Measurements from ENCODE around the gene HDAC11. TPM values are rescaled to one million over a fixed set of nuclear protein-coding genes. Genes with fewer than 3 reads are reported as not detected.

The HDAC11 gene
- total RNA-seq, 1 experiment from 2014 or later, result 13.4 TPM

DNA sequence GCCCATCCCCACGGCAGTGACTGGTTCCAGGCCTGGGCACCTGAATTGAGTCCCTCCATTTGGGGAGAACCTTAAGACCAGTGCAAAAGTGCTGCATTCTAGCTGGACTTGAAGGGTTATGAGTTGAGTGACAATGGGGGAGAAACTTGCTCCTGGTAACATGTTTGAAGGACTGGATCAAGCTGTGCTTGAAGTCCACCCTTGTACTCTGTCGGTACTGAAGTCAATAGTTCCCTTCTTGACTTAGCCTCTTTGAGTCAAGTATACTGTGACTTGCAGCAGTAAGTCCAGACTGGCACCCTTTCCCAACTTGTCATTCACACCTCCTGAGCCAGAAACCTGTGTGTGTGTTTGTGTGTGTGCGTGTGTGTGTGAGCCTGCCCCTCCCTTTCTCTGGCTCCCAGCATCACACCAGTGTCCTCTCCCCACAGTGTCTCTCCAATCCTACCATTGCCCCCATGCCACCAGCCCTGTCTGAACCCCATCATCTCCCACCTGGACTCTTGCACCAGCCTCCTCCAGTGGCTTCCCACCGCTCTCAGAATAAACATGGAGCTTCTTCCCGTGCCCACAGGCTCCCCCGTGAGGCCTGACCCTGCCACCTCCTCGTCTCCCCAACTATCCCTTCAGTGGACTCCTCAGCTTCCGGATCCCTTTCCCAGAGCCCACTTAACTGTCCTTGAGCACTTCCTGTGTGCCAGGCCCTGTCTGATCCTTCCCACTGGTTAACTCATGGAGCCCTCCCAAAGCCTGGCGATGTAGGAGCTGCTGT, 58.6 kb downstream of the HDAC11 start:
- 0 out of 2 replicates have a peak, but pooled peaks cover 2% of the 10 kb centered on the region for H3K9me3 ChIP-seq
- DNase-seq, result peak; percentile 43
- no peak overlapping the region for H3K4me3 ChIP-seq
- H3K27me3 ChIP-seq, result no peaks in the 10 kb centered on the region
- no peaks in the 10 kb centered on the region for H3K36me3 ChIP-seq

DNA sequence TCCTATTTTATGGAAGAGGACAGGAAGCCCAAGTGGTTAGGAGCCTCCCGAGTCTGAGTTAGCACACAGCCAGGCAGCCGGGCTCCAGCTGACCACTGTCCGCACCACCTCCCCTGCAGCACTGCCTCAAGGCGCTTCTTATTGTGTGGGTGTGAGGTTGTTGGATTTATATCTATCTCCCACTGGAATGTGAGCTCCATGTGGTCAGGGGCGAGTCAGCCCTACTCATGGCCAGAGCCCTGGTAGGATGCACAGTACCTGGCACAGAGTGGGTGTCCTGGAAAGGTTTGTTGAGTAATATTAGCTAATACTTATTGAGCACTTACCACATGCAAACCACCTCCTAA, 59.2 kb downstream of the HDAC11 start:
- DNase-seq, result peak; percentile 82
- Histone ChIP-seq H3K9me3 (0 out of 2 replicates have a peak, but pooled peaks cover 2% of the 10 kb centered on the region), H3K36me3 (no peaks in the 10 kb centered on the region), H3K27me3 (no peaks in the 10 kb centered on the region), H3K4me3 (no peak overlapping the region)

DNA sequence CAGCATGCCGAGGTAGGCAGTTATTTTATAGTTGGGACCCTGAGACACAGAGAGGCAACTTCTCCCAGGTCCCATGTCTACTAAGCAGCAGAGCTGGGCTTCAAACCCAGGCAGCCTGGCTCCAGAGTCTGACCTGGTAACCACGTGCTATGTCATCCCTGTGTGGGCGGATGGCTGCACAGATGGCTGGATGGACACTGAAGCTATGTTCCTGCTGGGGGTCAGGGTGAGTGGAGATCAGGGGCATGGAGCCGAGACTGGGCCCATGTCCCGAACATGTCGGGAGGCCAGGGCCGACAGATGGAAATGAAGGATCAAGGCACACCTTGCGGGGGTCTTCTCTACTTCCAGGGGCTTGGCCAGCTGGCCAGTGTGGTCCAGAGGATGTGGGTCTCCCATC, 59.6 kb downstream of the HDAC11 start:
- H3K4me3 ChIP-seq, result no peak overlapping the region
- no peaks in the 10 kb centered on the region for H3K36me3 ChIP-seq
- 0 out of 2 replicates have a peak, but pooled peaks cover 2% of the 10 kb centered on the region for H3K9me3 ChIP-seq
- no peaks in the 10 kb centered on the region for H3K27me3 ChIP-seq
- peak; percentile 66 for DNase-seq

DNA sequence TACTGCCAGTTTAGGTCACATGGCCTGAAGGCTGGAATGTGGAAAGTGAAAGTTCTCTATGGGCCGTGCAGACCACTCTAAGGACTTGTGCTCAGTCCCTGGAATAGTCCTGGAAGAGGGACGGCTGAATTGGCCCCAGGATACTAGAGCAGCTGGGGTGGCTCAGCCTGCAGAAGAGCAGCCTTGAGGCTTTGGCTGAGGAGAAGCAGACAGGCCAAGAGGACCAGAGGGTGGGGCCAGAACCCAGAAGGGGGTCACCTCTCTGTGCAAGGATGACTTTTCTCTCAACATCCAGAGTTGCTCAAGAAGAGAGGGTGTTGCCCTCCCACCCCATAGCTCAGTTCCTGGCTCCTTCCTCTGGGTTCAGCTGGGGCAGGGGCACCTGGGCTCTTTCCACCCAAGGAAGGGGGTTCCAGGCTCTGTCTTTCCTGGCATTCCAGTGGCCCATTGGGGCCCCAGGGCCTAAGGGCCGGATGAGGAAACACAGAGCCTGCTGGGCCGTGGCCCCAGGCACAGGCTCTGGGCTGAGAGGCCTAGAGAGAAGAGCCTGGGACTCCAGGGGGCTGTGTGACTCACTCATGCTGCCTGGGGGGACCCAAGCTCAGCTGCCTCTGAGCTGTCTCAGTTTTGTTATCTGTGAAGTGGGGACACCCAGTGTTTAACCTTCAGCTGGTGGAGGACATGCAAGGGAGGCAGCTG, 60.3 kb downstream of the HDAC11 start:
- H3K27me3 ChIP-seq, result no peaks in the 10 kb centered on the region
- H3K4me3 ChIP-seq, result no peak overlapping the region
- H3K9me3 ChIP-seq, result 0 out of 2 replicates have a peak, but pooled peaks cover 2% of the 10 kb centered on the region
- DNase-seq, result no peak
- no peaks in the 10 kb centered on the region for H3K36me3 ChIP-seq

DNA sequence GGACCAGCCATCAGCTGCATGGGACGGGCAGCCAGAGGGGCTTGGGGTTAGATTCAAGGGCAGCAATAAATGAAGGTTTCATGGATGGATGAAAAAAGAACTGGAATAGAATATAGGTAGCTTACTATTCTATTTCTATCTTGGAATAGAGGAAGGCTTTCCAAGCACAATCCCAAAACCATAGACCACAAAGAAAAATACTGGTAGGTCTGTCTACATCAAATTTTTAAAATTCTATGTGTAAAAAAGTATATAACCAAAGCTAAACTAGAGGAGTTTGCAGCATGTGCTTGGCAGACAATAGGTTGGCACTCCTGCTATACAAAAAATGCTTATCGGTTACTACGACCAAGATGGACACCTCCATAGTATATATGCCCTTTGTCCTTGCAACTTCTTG, 61.6 kb downstream of the HDAC11 start:
- Histone ChIP-seq H3K27me3 (no peaks in the 10 kb centered on the region), H3K4me3 (no peak overlapping the region), H3K9me3 (0 out of 2 replicates have a peak, but pooled peaks cover 2% of the 10 kb centered on the region), H3K36me3 (no peaks in the 10 kb centered on the region)
- no peak for DNase-seq

DNA sequence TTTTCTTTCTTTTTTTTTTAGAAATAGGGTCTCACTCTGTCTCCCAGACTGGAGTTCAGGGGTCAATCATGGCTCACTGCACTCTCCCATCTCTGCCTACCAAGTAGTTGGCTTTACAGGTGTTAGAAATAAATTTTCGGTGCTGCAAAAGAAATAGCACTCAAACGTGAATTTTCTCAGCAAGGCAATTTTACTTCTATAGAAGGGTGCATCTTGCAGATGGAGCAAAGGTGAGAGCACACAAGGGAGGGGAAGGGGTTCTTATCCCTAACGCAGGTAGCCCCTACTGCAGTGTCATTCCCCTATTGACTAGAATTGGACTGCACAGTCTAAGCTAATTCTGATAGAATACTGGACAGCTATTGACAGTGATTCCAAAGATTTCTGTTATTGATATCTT, 62.0 kb downstream of the HDAC11 start:
- no peak overlapping the region for H3K4me3 ChIP-seq
- no peak for DNase-seq
- no peaks in the 10 kb centered on the region for H3K27me3 ChIP-seq
- no peaks in the 10 kb centered on the region for H3K36me3 ChIP-seq
- H3K9me3 ChIP-seq, result 0 out of 2 replicates have a peak, but pooled peaks cover 2% of the 10 kb centered on the region

DNA sequence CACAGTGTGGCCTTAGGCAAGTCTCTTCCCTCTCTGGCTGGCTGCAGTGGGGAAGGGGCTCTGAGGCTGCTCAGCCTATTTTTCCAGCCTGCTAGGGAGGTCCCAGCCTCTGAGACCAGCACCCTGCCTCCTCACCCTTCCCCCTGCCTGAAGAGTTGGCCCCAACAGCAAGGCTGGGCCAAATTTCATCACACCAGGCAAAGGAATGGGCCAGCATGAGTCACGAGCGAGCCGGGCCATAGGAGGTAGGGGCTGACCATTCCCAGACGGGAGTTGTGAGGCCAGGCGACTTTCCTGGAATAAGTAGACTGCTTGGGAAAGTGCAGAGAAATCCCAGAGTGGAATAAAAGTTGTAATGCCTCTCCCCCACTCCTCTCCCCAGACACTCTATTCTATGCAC, 63.1 kb downstream of the HDAC11 start:
- Histone ChIP-seq H3K4me3 (no peak overlapping the region), H3K9me3 (0 out of 2 replicates have a peak, but pooled peaks cover 2% of the 10 kb centered on the region), H3K36me3 (no peaks in the 10 kb centered on the region), H3K27me3 (no peaks in the 10 kb centered on the region)
- DNase-seq, result peak; percentile 93

DNA sequence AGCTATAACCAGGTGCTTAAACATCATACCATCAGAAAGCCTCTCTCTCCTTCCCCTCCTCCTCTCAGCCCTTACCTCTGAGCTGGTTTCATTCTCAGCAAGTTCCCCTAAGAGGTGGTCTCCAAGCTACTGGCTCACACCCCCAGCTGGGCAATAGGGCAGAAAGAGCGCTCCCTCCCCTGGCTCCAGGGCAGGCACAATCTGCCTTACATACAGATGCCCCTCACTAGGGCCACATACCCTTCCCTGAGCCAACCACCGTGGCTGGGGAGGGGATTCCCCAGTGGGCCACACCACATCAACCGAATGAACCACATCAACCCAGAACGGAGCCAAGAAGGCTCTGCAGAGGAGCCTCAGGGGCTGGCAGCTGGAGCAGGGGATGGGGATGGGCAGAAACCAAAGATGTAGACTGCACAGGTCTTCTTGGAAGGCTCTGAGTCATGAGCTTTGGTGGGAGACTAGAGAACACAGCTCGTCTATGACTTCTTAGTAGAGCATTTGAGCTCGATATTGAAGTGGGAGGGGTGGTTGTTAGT, 64.3 kb downstream of the HDAC11 start:
- DNase-seq, result peak; percentile 92
- no peak overlapping the region for H3K4me3 ChIP-seq
- H3K36me3 ChIP-seq, result no peaks in the 10 kb centered on the region
- 0 out of 2 replicates have a peak, but pooled peaks cover 2% of the 10 kb centered on the region for H3K9me3 ChIP-seq
- H3K27me3 ChIP-seq, result no peaks in the 10 kb centered on the region

DNA sequence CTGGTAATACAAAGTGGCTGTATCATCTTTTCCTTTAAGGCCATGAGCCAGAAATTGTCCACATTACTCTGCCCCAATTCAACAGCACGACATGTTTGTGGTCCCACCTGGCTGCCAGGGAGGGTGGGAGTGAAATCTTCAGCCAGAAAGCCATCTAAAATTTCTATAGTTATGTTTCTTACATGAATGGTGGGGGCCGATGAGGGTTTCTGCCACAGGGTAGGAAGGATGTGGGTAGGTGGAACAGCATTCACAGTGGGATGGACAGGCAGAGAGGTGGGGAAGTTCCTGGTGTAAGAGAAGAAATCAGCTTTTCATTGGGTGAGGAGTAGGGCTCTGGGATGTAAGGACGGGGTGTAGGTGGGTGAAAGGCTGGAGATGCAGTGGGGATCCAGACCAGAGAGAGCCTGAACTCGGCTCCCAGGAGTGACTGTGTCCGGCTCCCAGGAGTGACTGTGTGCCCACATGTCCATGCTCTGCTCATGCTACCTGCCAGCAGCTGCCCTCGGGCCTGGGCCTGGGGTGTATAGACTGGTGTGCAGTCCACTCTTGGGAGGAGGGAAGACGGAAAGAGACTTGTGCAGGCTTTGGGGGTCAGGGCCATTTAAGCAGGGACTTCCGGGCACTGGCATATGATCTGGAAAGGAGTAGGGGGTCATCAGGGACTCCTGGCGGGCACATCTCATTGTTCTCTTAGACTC, 65.0 kb downstream of the HDAC11 start:
- DNase-seq, result no peak
- H3K27me3 ChIP-seq, result no peaks in the 10 kb centered on the region
- no peaks in the 10 kb centered on the region for H3K36me3 ChIP-seq
- 0 out of 2 replicates have a peak, but pooled peaks cover 2% of the 10 kb centered on the region for H3K9me3 ChIP-seq
- no peak overlapping the region for H3K4me3 ChIP-seq

DNA sequence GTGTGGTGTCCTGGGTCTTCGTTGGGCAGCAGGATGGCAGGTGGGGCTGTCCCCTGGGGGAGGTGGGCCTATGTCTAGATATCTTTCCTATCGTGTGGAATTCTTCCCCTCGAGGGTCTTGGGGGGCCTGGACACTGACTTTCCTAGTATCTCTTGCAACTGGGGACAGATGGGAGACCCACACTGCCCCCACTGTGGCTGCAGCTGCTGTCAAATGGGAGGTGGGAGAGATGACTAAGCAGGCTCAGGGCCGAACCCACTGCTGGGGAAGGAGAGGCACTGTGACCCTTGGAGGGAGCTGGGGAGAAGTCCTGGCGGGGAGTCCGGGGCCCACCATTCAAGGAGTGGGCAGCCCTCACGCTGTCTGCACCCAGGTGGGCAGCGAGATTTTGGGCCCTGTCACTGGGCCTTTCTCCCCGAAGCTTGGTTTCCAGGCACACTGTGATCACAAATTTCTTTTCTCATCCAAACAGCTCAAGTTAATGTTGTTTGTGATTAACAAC, 65.9 kb downstream of the HDAC11 start:
- Histone ChIP-seq H3K9me3 (0 out of 2 replicates have a peak, but pooled peaks cover 2% of the 10 kb centered on the region), H3K4me3 (no peak overlapping the region), H3K27me3 (no peaks in the 10 kb centered on the region), H3K36me3 (no peaks in the 10 kb centered on the region)
- DNase-seq, result no peak

DNA sequence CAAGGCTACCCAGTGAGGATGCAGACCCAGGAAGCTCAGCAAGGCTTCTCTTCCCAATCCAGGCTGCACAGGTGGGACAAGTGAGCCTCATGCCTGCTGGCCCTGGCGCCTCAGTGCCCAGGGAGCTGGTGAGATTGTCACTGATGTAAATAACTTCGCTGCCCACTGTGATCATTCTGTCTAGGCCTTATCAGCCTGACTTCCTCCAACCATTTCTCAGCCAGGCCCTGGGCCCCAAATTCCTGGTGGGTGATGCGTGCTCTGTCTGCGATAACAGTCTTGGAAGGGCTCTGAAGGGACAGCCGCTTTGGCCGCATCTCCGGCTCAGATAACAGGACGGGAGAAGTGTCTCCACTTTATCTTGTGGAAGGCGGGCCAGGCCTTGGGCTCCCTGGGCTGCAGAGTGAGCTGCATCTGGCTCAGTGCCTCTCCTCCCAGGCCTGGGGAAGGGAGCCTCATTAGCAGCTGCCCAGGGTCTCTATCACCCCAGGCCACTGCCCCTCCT, 66.6 kb downstream of the HDAC11 start:
- H3K4me3 ChIP-seq, result no peak overlapping the region
- no peaks in the 10 kb centered on the region for H3K36me3 ChIP-seq
- DNase-seq, result peak; percentile 60
- no peaks in the 10 kb centered on the region for H3K27me3 ChIP-seq
- 0 out of 2 replicates have a peak, but pooled peaks cover under 1% of the 10 kb centered on the region for H3K9me3 ChIP-seq

DNA sequence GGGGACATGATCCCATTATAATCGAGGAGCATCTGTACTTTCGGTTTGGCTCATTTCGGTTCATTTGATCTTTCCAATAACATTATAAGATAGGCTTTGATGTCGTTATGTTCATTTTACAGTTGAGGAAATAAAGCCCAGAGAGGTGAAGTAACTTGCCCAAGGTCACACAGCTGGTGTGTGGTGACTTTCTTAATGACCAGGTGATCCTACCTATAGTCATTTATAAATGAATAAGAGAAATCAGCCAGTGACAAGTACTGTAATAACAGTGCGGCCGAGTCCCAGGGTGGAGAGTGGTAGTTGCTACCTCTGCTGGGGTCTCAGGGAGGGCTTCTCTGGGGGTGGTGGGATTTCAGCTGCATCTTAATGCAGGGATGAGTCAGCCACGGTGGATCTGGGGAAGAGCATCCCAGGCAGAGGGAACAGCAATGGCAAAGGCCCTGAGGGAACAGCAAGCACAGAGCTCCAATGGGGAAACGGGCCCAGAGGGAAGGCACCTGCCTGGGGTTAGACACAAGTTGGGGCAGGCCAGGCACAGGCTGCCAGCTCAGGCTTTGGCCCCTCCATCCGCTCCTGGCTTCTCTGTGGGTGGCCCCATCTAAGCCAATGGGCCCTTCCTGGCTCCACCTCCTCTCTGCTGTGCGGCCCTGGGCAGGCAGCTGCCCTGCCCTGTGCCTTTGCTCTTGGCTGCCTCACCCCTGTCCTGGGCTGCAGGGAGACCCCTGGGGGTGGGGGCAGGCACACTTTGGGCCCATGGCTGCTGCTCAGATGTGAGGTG, 67.7 kb downstream of the HDAC11 start:
- no peaks in the 10 kb centered on the region for H3K27me3 ChIP-seq
- no peak overlapping the region for H3K4me3 ChIP-seq
- no peaks in the 10 kb centered on the region for H3K36me3 ChIP-seq
- no peaks in the 10 kb centered on the region for H3K9me3 ChIP-seq
- peak; percentile 46 for DNase-seq

DNA sequence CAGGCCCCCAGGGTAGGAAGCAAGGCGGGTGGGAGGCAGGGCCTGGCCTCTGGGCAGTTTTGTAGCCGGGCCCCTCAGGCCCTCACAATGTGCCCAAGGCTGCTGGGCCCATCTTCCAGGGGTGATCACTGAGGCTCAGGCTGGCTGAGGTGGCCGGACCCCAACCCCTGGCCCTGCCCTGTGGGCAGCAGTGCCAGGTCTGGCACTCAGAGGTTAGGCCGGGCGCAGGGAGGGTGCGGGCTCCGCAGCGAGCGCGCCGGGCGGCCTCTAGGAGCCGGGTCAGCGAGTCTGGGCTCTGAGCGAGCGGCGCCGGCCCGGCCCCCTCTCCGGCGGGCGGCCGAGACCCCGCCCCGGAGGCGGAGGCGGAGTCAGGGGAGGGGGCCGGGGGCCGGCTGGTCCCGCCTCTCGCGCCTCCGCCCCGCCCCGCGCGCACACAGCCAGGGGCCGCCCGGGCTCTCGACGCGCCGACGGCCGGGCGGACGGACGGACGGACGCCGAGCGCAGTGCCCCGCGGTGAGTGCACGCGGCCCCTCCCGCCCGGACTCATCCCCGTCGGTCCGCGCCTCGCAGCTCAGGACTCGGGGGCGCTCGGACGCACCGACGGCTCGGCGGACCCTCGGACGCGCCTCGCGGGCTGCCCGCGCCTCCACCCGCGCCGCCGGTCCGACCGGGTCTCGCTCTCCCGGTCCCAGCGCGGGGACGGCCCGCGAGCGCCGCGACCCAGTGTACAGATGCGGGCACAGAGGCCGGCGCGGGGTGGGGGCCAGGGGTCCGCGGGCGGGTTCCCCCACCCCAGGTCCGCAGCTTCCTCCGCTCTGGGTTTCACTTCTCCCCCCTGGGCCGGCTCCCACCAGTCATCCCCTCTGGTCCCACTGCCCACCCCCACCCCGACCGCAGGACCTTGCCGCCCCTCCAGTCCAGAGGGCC, 68.9 kb downstream of the HDAC11 start, which contains the start of gene FBLN2:
Gene FBLN2, plus strand, starts transcription at position 430 of the 927 bp plus-strand sequence. CDS start 21,231 bp downstream, outside the sequence.
- H3K4me3 ChIP-seq, result peak within 1 kb of the TSS; percentile 24
- H3K36me3 ChIP-seq, result no peaks in the 10 kb centered on the region
- peak; percentile 54 for DNase-seq
- no peaks in the 10 kb centered on the region for H3K27me3 ChIP-seq
- H3K9me3 ChIP-seq, result no peaks in the 10 kb centered on the region

DNA sequence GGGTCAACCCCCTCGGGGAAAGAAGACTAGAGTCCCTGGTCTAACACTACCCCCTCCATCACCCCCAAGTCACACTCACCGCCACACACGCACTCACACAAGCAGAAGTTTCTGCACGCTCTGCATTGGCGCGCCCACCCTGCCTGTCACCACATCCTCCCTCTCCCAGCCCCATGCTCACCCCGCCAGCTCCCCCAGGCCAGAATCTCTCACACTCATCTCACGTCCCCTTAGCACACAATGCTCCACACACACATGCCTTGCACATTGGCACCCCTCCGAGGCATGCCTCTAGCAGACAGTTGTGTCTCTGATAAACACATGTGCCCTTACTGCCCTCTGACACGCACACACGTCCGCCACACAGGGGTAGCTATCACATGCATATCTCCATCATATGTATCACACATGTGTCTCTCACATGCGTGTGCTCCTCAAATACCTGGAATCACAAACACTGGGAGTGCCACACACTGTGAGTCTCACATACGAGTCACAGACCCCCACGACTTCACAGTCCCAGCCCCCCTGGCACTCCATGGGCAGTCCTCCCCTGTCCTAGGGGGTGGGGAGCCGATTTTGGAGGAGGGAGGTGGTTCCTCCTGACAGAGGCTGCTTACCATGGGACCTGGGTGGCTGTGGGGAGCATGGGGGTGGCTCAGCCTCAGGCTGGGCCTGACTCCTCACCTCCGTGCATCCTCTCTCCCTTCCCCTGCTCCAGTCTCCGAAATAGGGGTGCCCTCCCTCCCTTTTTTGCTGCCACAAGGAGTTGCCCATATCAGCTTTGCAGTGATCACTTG, 69.7 kb downstream of the HDAC11 start:
- H3K36me3 ChIP-seq, result no peaks in the 10 kb centered on the region
- DNase-seq, result no peak
- no peaks in the 10 kb centered on the region for H3K9me3 ChIP-seq
- no peak overlapping the region for H3K4me3 ChIP-seq
- no peaks in the 10 kb centered on the region for H3K27me3 ChIP-seq

All from MG63 (cell line).